PC-9 (cell line): ENCODE measurements around the gene RELB. TPM values are rescaled to one million over a fixed set of nuclear protein-coding genes. Genes with fewer than 3 reads are reported as not detected.

Experiments
- BruUV-seq: library from RNA; stranded (reverse); fragments of 400-500 nt; replicated peaks from 2 replicates; lab custom pipeline; 2021; lab: Mats Ljungman, UMichigan
- CTCF ChIA-PET: fragments of 300-600 bp; sonication (Branson Sonifier 250); formaldehyde crosslinking; loops from one replicate; lab custom pipeline; 2022; ENCODE audit warnings: antibody characterized with exemption; lab: Charles Lee
- POLR2A ChIA-PET: fragments of 300-600 bp; sonication (Branson Sonifier 250); formaldehyde crosslinking; loops from one replicate; lab custom pipeline; 2022; ENCODE audit warnings: antibody characterized with exemption; ENCODE audit not compliant: unreplicated experiment; lab: Charles Lee
- DNase-seq, 2 experiments: peaks; one replicate each; pipeline versions ENCODE4 v3.0.0 to v3.0.0-alpha.2; 2015 to 2022; ENCODE audit warnings: mixed read lengths in 1 of 2
- H2AFZ ChIP-seq: fragments of 200-600 bp; sonication (generic); 2 replicates; pipeline ENCODE4 v1.8.1; 2017; ENCODE audit warnings: antibody characterized with exemption
- H3F3A ChIP-seq: fragments of 200-600 bp; sonication (generic); 2 replicates; pipeline ENCODE4 v1.8.1; 2017; ENCODE audit warnings: antibody characterized with exemption, mild to moderate bottlenecking, low read depth; ENCODE audit not compliant: insufficient read depth
- H3K27ac ChIP-seq: fragments of 200-600 bp; sonication (generic); 2 replicates; pipeline ENCODE4 v1.6.1; 2016; ENCODE audit warnings: mixed run types
- H3K27me3 ChIP-seq: fragments of 200-600 bp; sonication (generic); 2 replicates; pipeline ENCODE4 v1.6.1; 2016; ENCODE audit warnings: low read depth, mixed run types; ENCODE audit not compliant: insufficient read depth
- H3K36me3 ChIP-seq: fragments of 200-600 bp; sonication (generic); 2 replicates; pipeline ENCODE4 v1.6.1; 2016; ENCODE audit warnings: low read depth, mixed run types
- H3K4me1 ChIP-seq: fragments of 200-600 bp; sonication (generic); replicated peaks from 2 replicates; pipeline ENCODE4 v1.6.1; 2016; ENCODE audit warnings: mixed run types; ENCODE audit not compliant: insufficient read depth
- H3K4me2 ChIP-seq: fragments of 200-600 bp; sonication (generic); 2 replicates; pipeline ENCODE4 v1.6.1; 2017; ENCODE audit warnings: mixed run types
- H3K4me3 ChIP-seq: fragments of 200-600 bp; sonication (generic); 2 replicates; pipeline ENCODE4 v1.6.1; 2016; ENCODE audit warnings: mixed run types
- H3K79me2 ChIP-seq: fragments of 200-600 bp; sonication (generic); 2 replicates; pipeline ENCODE4 v1.6.1; 2017; ENCODE audit warnings: low read depth, mixed run types
- H3K9me2 ChIP-seq: fragments of 200-600 bp; sonication (generic); 2 replicates; pipeline ENCODE4 v1.8.1; 2017; ENCODE audit warnings: mild to moderate bottlenecking; ENCODE audit not compliant: insufficient read depth
- H3K9me3 ChIP-seq: fragments of 200-600 bp; sonication (generic); 2 replicates; pipeline ENCODE4 v1.8.1; 2016; ENCODE audit warnings: low read depth; ENCODE audit not compliant: insufficient read depth
- H4K20me1 ChIP-seq: fragments of 200-600 bp; sonication (generic); 2 replicates; pipeline ENCODE4 v1.8.1; 2017; ENCODE audit not compliant: insufficient read depth
- CTCF ChIP-seq: fragments of 200-600 bp; sonication (generic); conservative IDR thresholded peaks from 2 replicates; pipeline ENCODE4 v1.6.1; 2017; ENCODE audit warnings: mixed run types, antibody characterized with exemption, mild to moderate bottlenecking, moderate library complexity
- EZH2 ChIP-seq: fragments of 200-600 bp; sonication (generic); IDR thresholded peaks from 2 replicates; pipeline ENCODE4 v1.8.0; 2017; ENCODE audit warnings: antibody characterized with exemption, low read depth
- intact Hi-C: fragments of 100-400 bp; cut with micrococcal nuclease; formaldehyde crosslinking; loops from one replicate; pipeline ENCODE4 v1.10.0; 2022; ENCODE audit not compliant: unreplicated experiment
- total RNA-seq: library from RNA; stranded (reverse); gene quantifications from 2 replicates; pipeline ENCODE4 v1.2.3, GENCODE V29; 2021

RELB gene
- total RNA-seq, 1 experiment from 2014 or later, result 5.8 TPM

- Histone ChIP-seq H3K4me1 (peaks cover 32% of the 10 kb centered on the region), H3K36me3 (no peaks in the 10 kb centered on the region; the same call in 1 of the 2 replicates), H3F3A (peaks cover 32% of the 10 kb centered on the region), H3K4me2 (peak overlapping the region; percentile 96), H3K27me3 (no peaks in the 10 kb centered on the region), H3K4me3 (peak overlapping the region; percentile 83), H3K9me2 (no peaks in the 10 kb centered on the region), H3K27ac (peak overlapping the region; percentile 48; the same call in 1 of the 2 replicates), H3K79me2 (peaks cover 44% of the 10 kb centered on the region), H4K20me1 (peaks cover 20% of the 10 kb centered on the region), H3K9me3 (no peaks in the 10 kb centered on the region), H2AFZ (peak overlapping the region; percentile 94)
- BruUV-seq, result no TSS peak
- CTCF ChIA-PET, result no interaction called here
- no peak for DNase-seq
- intact Hi-C loops, result loop anchor here (2.0 to 5.0 kb wide), 4 partner anchors 14 to 259 kb away; partner anchors contain the start of gene PPP1R37
- POLR2A ChIA-PET, result interaction anchor here (0.7 kb wide), 1 partner anchor 176 kb away, joined by 3 read pairs; no protein-coding TSS in a partner anchor
- TF ChIP-seq CTCF (no peak), EZH2 (no peak)
Observed at GRCh38 chr19:45078390-45079062, 77.3 kb downstream of the RELB start.

- peak within 1 kb of the TSS; percentile 96 for H3K4me2 ChIP-seq
- peak within 1 kb of the TSS; percentile 48 for H3K27ac ChIP-seq
- peaks cover 45% of the 10 kb centered on the region for H3K79me2 ChIP-seq
- no peaks in the 10 kb centered on the region for H3K27me3 ChIP-seq
- TF ChIP-seq CTCF (no peak), EZH2 (no peak)
- H3K4me3 ChIP-seq, result peak within 1 kb of the TSS; percentile 83
- no peaks in the 10 kb centered on the region; the same call in 1 of the 2 replicates for H3K36me3 ChIP-seq
- no peaks in the 10 kb centered on the region for H3K9me2 ChIP-seq
- H3K9me3 ChIP-seq, result no peaks in the 10 kb centered on the region
- DNase-seq, result peak; percentile 64 to 83
- peaks cover 20% of the 10 kb centered on the region for H4K20me1 ChIP-seq
- peaks cover 32% of the 10 kb centered on the region for H3K4me1 ChIP-seq
- CTCF ChIA-PET, result interaction anchor here (0.6 to 0.7 kb wide), 2 partner anchors 45 to 91 kb away, joined by 3 read pairs; no protein-coding TSS in a partner anchor
- POLR2A ChIA-PET, result no interaction called here
- peak within 1 kb of the TSS; percentile 94 for H2AFZ ChIP-seq
- peaks cover 28% of the 10 kb centered on the region for H3F3A ChIP-seq
- no TSS peak for BruUV-seq
- intact Hi-C loops, result loop anchor here (2.0 to 5.0 kb wide), 4 partner anchors 14 to 258 kb away; partner anchors contain the start of gene PPP1R37
Observed at GRCh38 chr19:45079063-45079910, 78.0 kb downstream of the RELB start, which contains the start of gene GEMIN7. Gene GEMIN7, plus strand, starts transcription at chr19:45079260. Its CDS starts 10,855 bp downstream, at chr19:45090115.

GRCh38 chr19:45079911-45080370 is 78.7 kb downstream of the RELB start:
- intact Hi-C loops, result loop anchor here (2.0 to 5.0 kb wide), 4 partner anchors 13 to 257 kb away; partner anchors contain the start of gene PPP1R37

More at GRCh38 chr19:45079911-45080370, 78.7 kb downstream of the RELB start:
- Histone ChIP-seq H3K36me3 (no peaks in the 10 kb centered on the region; the same call in 1 of the 2 replicates), H3K4me2 (peak overlapping the region; percentile 96), H3K27ac (peak overlapping the region; percentile 48), H3K9me2 (no peaks in the 10 kb centered on the region), H3F3A (peaks cover 21% of the 10 kb centered on the region), H3K4me3 (peak overlapping the region; percentile 83), H2AFZ (peak overlapping the region; percentile 94; the same call in 1 of the 2 replicates), H3K79me2 (peaks cover 45% of the 10 kb centered on the region), H3K27me3 (no peaks in the 10 kb centered on the region), H3K4me1 (peaks cover 30% of the 10 kb centered on the region), H4K20me1 (peaks cover 20% of the 10 kb centered on the region), H3K9me3 (no peaks in the 10 kb centered on the region)
- CTCF ChIA-PET, result interaction anchor here (0.6 to 0.7 kb wide), 2 partner anchors 44 to 91 kb away, joined by 3 read pairs; no protein-coding TSS in a partner anchor
- POLR2A ChIA-PET, result no interaction called here
- BruUV-seq, result no TSS peak
- DNase-seq, result no peak
- TF ChIP-seq CTCF (no peak), EZH2 (no peak)
